ENCODE results near the gene TEAD2.

DNA sequence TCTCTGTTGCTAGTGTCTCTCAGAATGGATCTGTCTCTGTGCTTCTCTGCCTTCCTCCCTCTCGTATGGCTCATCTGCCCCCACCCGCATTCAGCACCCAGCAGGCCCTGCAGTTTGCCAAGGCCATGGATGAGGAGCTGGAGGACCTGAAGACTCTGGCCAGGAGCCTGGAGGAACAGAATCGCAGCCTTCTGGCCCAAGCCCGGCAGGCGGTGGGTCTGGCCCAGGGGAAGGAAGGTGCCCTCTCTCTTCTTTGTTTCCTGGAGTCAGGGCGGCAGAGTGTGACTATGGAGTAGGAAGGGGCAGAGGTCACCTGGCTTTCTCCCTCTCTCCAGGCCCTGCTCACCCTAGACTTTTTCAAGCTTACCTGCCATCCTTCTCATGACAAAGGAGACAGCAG, 36.7 kb upstream of the TEAD2 start:
- no peak for TF ChIP-seq EZH2 (IDR thresholded peaks at IDR 0.05; ENCODE audit: borderline replicate concordance, low read depth, low read length, severe bottlenecking)
- TF ChIP-seq, protein P1, sequence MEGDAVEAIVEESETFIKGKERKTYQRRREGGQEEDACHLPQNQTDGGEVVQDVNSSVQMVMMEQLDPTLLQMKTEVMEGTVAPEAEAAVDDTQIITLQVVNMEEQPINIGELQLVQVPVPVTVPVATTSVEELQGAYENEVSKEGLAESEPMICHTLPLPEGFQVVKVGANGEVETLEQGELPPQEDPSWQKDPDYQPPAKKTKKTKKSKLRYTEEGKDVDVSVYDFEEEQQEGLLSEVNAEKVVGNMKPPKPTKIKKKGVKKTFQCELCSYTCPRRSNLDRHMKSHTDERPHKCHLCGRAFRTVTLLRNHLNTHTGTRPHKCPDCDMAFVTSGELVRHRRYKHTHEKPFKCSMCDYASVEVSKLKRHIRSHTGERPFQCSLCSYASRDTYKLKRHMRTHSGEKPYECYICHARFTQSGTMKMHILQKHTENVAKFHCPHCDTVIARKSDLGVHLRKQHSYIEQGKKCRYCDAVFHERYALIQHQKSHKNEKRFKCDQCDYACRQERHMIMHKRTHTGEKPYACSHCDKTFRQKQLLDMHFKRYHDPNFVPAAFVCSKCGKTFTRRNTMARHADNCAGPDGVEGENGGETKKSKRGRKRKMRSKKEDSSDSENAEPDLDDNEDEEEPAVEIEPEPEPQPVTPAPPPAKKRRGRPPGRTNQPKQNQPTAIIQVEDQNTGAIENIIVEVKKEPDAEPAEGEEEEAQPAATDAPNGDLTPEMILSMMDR (IDR thresholded peaks at IDR 0.05; ENCODE audit: borderline replicate concordance, extremely low read depth, low read length, poor library complexity, severe bottlenecking): no peak

Data from DND-41 (cell line).